OCI-LY3 (cell line): ENCODE results near the gene CYP46A1.

ENCODE experiments used
- EZH2phosphoT487 ChIP-seq: fragments of 200-600 bp; shearing (Covaris generic); IDR thresholded peaks from 2 replicates; pipeline ENCODE4 v1.6.1; 2018; ENCODE audit warnings: antibody characterized with exemption, mixed run types, low read depth
- TF ChIP-seq, protein P1 (sequence below): fragments of 200-600, 300-600 bp; sonication (generic); IDR thresholded peaks from 2 replicates; pipeline ENCODE4 v1.5.1; 2014; ENCODE audit warnings: antibody characterized with exemption, low read length, low read depth

DNA sequence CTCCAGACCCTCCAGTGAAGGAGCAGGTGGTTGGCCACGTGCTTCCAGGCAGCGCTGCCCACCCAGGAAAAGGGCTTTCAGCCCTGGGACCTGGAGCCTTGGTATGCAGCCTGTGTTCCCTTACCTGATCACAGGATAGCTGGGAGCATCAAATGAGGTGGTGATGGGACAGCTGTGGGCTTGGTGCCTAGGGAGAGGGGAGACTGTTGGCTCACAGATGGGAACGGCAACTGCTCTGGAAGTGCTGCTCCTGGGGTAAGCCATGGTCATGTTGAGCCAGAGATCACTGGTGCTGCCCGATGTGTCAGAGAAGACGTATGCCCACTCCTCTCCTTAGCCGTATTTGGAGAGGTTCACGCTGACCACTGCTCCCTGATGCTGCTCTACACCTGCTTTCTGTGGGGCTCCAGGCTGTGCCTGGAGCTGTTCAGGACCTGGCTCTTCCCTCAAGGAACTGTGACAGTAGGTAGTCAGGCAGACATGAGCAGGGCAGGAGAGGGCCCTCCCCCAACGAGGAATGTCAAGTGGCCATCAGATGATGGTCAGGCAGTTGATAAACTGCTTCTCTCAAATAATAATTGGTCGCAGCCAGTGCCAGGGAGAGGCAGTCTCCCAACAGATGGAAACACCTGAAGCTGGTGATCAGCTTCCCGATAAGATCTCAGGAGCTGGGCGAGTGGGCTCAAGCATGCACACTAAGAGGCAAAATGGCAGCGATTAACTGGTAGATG is 2.8 kb upstream of the CYP46A1 start:
- TF ChIP-seq, protein P1, sequence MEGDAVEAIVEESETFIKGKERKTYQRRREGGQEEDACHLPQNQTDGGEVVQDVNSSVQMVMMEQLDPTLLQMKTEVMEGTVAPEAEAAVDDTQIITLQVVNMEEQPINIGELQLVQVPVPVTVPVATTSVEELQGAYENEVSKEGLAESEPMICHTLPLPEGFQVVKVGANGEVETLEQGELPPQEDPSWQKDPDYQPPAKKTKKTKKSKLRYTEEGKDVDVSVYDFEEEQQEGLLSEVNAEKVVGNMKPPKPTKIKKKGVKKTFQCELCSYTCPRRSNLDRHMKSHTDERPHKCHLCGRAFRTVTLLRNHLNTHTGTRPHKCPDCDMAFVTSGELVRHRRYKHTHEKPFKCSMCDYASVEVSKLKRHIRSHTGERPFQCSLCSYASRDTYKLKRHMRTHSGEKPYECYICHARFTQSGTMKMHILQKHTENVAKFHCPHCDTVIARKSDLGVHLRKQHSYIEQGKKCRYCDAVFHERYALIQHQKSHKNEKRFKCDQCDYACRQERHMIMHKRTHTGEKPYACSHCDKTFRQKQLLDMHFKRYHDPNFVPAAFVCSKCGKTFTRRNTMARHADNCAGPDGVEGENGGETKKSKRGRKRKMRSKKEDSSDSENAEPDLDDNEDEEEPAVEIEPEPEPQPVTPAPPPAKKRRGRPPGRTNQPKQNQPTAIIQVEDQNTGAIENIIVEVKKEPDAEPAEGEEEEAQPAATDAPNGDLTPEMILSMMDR, result no peak
- TF ChIP-seq EZH2phosphoT487, result no peak
